ENCODE data around the gene ATAD2B.

GRCh38 chr2:23745068-23745725 is 181.7 kb downstream of the ATAD2B start:
- TF ChIP-seq ELK1 (IDR thresholded peaks at IDR 0.05; ENCODE audit: borderline replicate concordance, low read depth, low read length) = no peak
- TF ChIP-seq, protein P1, sequence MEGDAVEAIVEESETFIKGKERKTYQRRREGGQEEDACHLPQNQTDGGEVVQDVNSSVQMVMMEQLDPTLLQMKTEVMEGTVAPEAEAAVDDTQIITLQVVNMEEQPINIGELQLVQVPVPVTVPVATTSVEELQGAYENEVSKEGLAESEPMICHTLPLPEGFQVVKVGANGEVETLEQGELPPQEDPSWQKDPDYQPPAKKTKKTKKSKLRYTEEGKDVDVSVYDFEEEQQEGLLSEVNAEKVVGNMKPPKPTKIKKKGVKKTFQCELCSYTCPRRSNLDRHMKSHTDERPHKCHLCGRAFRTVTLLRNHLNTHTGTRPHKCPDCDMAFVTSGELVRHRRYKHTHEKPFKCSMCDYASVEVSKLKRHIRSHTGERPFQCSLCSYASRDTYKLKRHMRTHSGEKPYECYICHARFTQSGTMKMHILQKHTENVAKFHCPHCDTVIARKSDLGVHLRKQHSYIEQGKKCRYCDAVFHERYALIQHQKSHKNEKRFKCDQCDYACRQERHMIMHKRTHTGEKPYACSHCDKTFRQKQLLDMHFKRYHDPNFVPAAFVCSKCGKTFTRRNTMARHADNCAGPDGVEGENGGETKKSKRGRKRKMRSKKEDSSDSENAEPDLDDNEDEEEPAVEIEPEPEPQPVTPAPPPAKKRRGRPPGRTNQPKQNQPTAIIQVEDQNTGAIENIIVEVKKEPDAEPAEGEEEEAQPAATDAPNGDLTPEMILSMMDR (conservative IDR thresholded peaks at IDR 0.05; ENCODE audit: low read depth, low read length) = no peak
- no peak for TF ChIP-seq POLR2A (IDR thresholded peaks at IDR 0.05; ENCODE audit: low read depth, low read length)
- no peak for TF ChIP-seq FOS (IDR thresholded peaks at IDR 0.05; ENCODE audit: low read depth, low read length)
- TF ChIP-seq MAFK (IDR thresholded peaks at IDR 0.05; ENCODE audit: low read depth, low read length) = no peak
- TF ChIP-seq BHLHE40 (IDR thresholded peaks at IDR 0.05; ENCODE audit: low read depth, low read length) = no peak
- TF ChIP-seq RAD21 (IDR thresholded peaks at IDR 0.05; ENCODE audit: low read length) = no peak
- TF ChIP-seq RFX5 (IDR thresholded peaks at IDR 0.05; ENCODE audit: low read depth, low read length) = no peak
